H9 (cell line): ENCODE data around the gene CDKL5. TPM values are rescaled to one million over a fixed set of nuclear protein-coding genes. Genes with fewer than 3 reads are reported as not detected.

Experiments used
- DNase-seq: peaks from one replicate; pipeline ENCODE4 v3.0.0-alpha.2; 2017
- H2AFZ ChIP-seq: one replicate; pipeline ENCODE4 v1.6.1; 2013; ENCODE audit warnings: mild to moderate bottlenecking, low read length, control low read depth, moderate library complexity
- H2AK5ac ChIP-seq: 2 replicates; pipeline ENCODE4 v1.6.1; 2013; ENCODE audit warnings: low read length, control low read depth, mixed read lengths; ENCODE audit not compliant: insufficient read length
- H2BK120ac ChIP-seq: one replicate; pipeline ENCODE4 v1.6.1; 2013; ENCODE audit warnings: low read depth, mild to moderate bottlenecking, low read length, control low read depth, inconsistent platforms; ENCODE audit not compliant: poor library complexity, severe bottlenecking
- H2BK12ac ChIP-seq: 2 replicates; pipeline ENCODE4 v1.6.1; 2013; ENCODE audit warnings: low read length, control low read depth, mixed read lengths, low read depth; ENCODE audit not compliant: insufficient read length
- H2BK15ac ChIP-seq: 2 replicates; pipeline ENCODE4 v1.6.1; 2013; ENCODE audit warnings: low read depth, low read length, control low read depth
- H2BK20ac ChIP-seq: one replicate; pipeline ENCODE4 v1.6.1; 2013; ENCODE audit warnings: low read depth, mild to moderate bottlenecking, low read length, control low read depth, inconsistent platforms; ENCODE audit not compliant: poor library complexity, severe bottlenecking
- H2BK5ac ChIP-seq: 2 replicates; pipeline ENCODE4 v1.6.1; 2013; ENCODE audit warnings: low read length, control low read depth, mixed read lengths; ENCODE audit not compliant: insufficient read length
- H3K14ac ChIP-seq: 2 replicates; pipeline ENCODE4 v1.6.1; 2013; ENCODE audit warnings: low read length, control low read depth; ENCODE audit not compliant: insufficient read depth
- H3K18ac ChIP-seq: 2 replicates; pipeline ENCODE4 v1.6.1; 2013; ENCODE audit warnings: low read depth, mild to moderate bottlenecking, mixed read lengths, low read length, control low read depth; ENCODE audit not compliant: insufficient read length
- H3K23ac ChIP-seq: 2 replicates; pipeline ENCODE4 v1.6.1; 2013; ENCODE audit warnings: low read length, control low read depth, mixed read lengths, low read depth; ENCODE audit not compliant: insufficient read length
- H3K23me2 ChIP-seq: 2 replicates; pipeline ENCODE4 v1.6.1; 2013; ENCODE audit warnings: low read depth, mild to moderate bottlenecking, mixed read lengths, low read length, control low read depth; ENCODE audit not compliant: insufficient read length, poor library complexity, severe bottlenecking
- H3K27ac ChIP-seq: 2 replicates; pipeline ENCODE4 v1.5.1; 2013; ENCODE audit warnings: low read length, control low read depth, mixed read lengths, low read depth; ENCODE audit not compliant: insufficient read length
- H3K27me3 ChIP-seq: 2 replicates; pipeline ENCODE4 v1.6.1; 2013; ENCODE audit warnings: low read length, control low read depth, inconsistent platforms; ENCODE audit not compliant: insufficient read depth
- H3K4ac ChIP-seq: 2 replicates; pipeline ENCODE4 v1.6.1; 2013; ENCODE audit warnings: low read depth, mild to moderate bottlenecking, control low read depth, inconsistent platforms, low read length, moderate library complexity
- H3K4me1 ChIP-seq: 2 replicates; pipeline ENCODE4 v1.6.1; 2013; ENCODE audit warnings: low read length, control low read depth, inconsistent platforms; ENCODE audit not compliant: insufficient read depth
- H3K4me2 ChIP-seq: 2 replicates; pipeline ENCODE4 v1.6.1; 2013; ENCODE audit warnings: low read length, control low read depth, mixed read lengths; ENCODE audit not compliant: insufficient read length, insufficient read depth
- H3K56ac ChIP-seq: 2 replicates; pipeline ENCODE4 v1.6.1; 2013; ENCODE audit warnings: low read depth, mild to moderate bottlenecking, mixed read lengths, low read length, control low read depth; ENCODE audit not compliant: insufficient read length
- H3K79me1 ChIP-seq: 2 replicates; pipeline ENCODE4 v1.6.1; 2013; ENCODE audit warnings: low read depth, mild to moderate bottlenecking, moderate library complexity, low read length, control low read depth, inconsistent platforms; ENCODE audit not compliant: insufficient read depth, poor library complexity, severe bottlenecking
- H3K79me2 ChIP-seq: 2 replicates; pipeline ENCODE4 v1.6.1; 2013; ENCODE audit warnings: low read length, control low read depth, inconsistent platforms; ENCODE audit not compliant: insufficient read depth
- H3K9ac ChIP-seq: 2 replicates; pipeline ENCODE4 v1.6.1; 2013; ENCODE audit warnings: low read length, control low read depth, mixed read lengths; ENCODE audit not compliant: insufficient read length; ENCODE audit errors: extremely low read depth
- H3K9me3 ChIP-seq: one replicate; pipeline ENCODE4 v1.6.1; 2013; ENCODE audit warnings: low read depth, low read length, inconsistent platforms; ENCODE audit not compliant: control insufficient read depth
- H3T11ph ChIP-seq: one replicate; pipeline ENCODE4 v1.6.1; 2013; ENCODE audit warnings: mild to moderate bottlenecking, low read length, control low read depth, inconsistent platforms
- H4K20me1 ChIP-seq: one replicate; pipeline ENCODE4 v1.6.1; 2013; ENCODE audit not compliant: control insufficient read depth, insufficient read length, insufficient read depth
- H4K5ac ChIP-seq: 2 replicates; pipeline ENCODE4 v1.6.1; 2013; ENCODE audit warnings: low read depth, mild to moderate bottlenecking, mixed read lengths, low read length, control low read depth; ENCODE audit not compliant: insufficient read length
- H4K8ac ChIP-seq: replicated peaks from 2 replicates; pipeline ENCODE4 v1.6.1; 2013; ENCODE audit warnings: low read length, control low read depth, mixed read lengths, low read depth; ENCODE audit not compliant: insufficient read length
- H4K91ac ChIP-seq: 2 replicates; pipeline ENCODE4 v1.6.1; 2013; ENCODE audit warnings: low read depth, mild to moderate bottlenecking, moderate library complexity, mixed read lengths, low read length, control low read depth; ENCODE audit not compliant: insufficient read length
- H3K27ac Mint-ChIP-seq, 3 experiments: 2 replicates in 2 of 3; 3 replicates in 1 of 3; pipeline ENCODE4 v1.8.0; 2020 to 2021; ENCODE audit warnings: mixed read lengths in 3 of 3, mild to moderate bottlenecking in 1 of 3, moderate library complexity in 1 of 3
- H3K27me3 Mint-ChIP-seq: 2 replicates; pipeline ENCODE4 v1.8.0; 2021; ENCODE audit warnings: low read depth, mild to moderate bottlenecking, moderate library complexity, mixed read lengths
- H3K36me3 Mint-ChIP-seq, 3 experiments: 2 replicates in 2 of 3; 3 replicates in 1 of 3; pipeline ENCODE4 v1.8.0; 2020 to 2021; ENCODE audit warnings: low read depth in 3 of 3, mixed read lengths in 3 of 3; ENCODE audit not compliant: insufficient read depth in 1 of 3
- H3K4me1 Mint-ChIP-seq, 2 experiments: 2 replicates each; pipeline ENCODE4 v1.8.0; 2020; ENCODE audit warnings: mixed read lengths in 2 of 2
- H3K4me3 Mint-ChIP-seq, 2 experiments: 2 replicates in 1 of 2; 3 replicates in 1 of 2; pipeline ENCODE4 v1.8.0; 2020 to 2021; ENCODE audit warnings: mild to moderate bottlenecking in 2 of 2, mixed read lengths in 2 of 2, moderate library complexity in 1 of 2
- H3K9me3 Mint-ChIP-seq, 2 experiments: 2 replicates in 1 of 2; 3 replicates in 1 of 2; pipeline ENCODE4 v1.8.0; 2020; ENCODE audit warnings: mild to moderate bottlenecking in 2 of 2, mixed read lengths in 2 of 2, moderate library complexity in 1 of 2
- CTCF ChIP-seq: fragments of 200-600 bp; sonication (generic); conservative IDR thresholded peaks from 3 replicates; pipeline ENCODE4 v1.8.0; 2021; ENCODE audit warnings: antibody characterized with exemption, mild to moderate bottlenecking
- WGBS: extraction: QIAGEN DNeasy Blood & Tissue Kit; methylation state at CpG from one replicate; pipeline ENCODE4 v1.1.7; 2013; ENCODE audit warnings: missing lambda C conversion rate, low lambda C conversion rate, mixed read lengths; ENCODE audit not compliant: insufficient read length; ENCODE audit errors: extremely low coverage; 5-methylcytosine and 5-hydroxymethylcytosine counted together
- total RNA-seq: library from RNA; stranded (reverse); gene quantifications from 2 replicates; pipeline ENCODE4 v1.2.1, GENCODE V29; 2021

The CDKL5 gene
- total RNA-seq, 1 experiment from 2014 or later = 19.5 TPM

- no peak overlapping the region for H3K4me3 Mint-ChIP-seq
- no peaks in the 10 kb centered on the region for H3K23me2 ChIP-seq
- H3K79me1 ChIP-seq = no peaks in the 10 kb centered on the region
- no peak for DNase-seq
- no peak overlapping the region for H2BK120ac ChIP-seq
- peaks cover 8% of the 10 kb centered on the region for H3K9me3 ChIP-seq
- H3K23ac ChIP-seq = no peak overlapping the region
- H2BK12ac ChIP-seq = no peak overlapping the region
- no peak overlapping the region for H3K18ac ChIP-seq
- WGBS = no CpG with 5 or more reads among the region's 3 CpGs
- no peak overlapping the region for H3K4ac ChIP-seq
- no peak overlapping the region for H4K8ac ChIP-seq
- H3K4me2 ChIP-seq = no peak overlapping the region
- H3K27ac ChIP-seq = no peak overlapping the region
- H3K14ac ChIP-seq = no peak overlapping the region
- no peak overlapping the region for H3K9ac ChIP-seq
- no peak overlapping the region for H4K91ac ChIP-seq
- no peak overlapping the region for H4K5ac ChIP-seq
- no peaks in the 10 kb centered on the region for H3K79me2 ChIP-seq
- peaks cover 25 to 39% of the 10 kb centered on the region in 2 experiments; a peak in 4 of 5 replicates for H3K9me3 Mint-ChIP-seq
- H2AK5ac ChIP-seq = no peak overlapping the region
- no peak overlapping the region for H2BK20ac ChIP-seq
- no peak overlapping the region for H2AFZ ChIP-seq
- H3K36me3 Mint-ChIP-seq = peaks cover 0 to 8% (median 0%) of the 10 kb centered on the region in 3 experiments; a peak in 4 of 7 replicates
- H2BK15ac ChIP-seq = no peak overlapping the region
- H3K27ac Mint-ChIP-seq = no peak overlapping the region
- no peaks in the 10 kb centered on the region for H3K27me3 ChIP-seq
- no peaks in the 10 kb centered on the region for H3K4me1 Mint-ChIP-seq
- no peaks in the 10 kb centered on the region for H3K4me1 ChIP-seq
- no peak overlapping the region for H3K56ac ChIP-seq
- no peak overlapping the region for H3T11ph ChIP-seq
- no peak for TF ChIP-seq CTCF
- H4K20me1 ChIP-seq = no peaks in the 10 kb centered on the region
- no peaks in the 10 kb centered on the region for H3K27me3 Mint-ChIP-seq
- H2BK5ac ChIP-seq = no peak overlapping the region
These were observed 133.4 kb downstream of the CDKL5 start for GRCh38 chrX:18558799-18559198.
